ENCODE measurements around the gene ATF5.
"Not testable (repeated sequence)": the region's sequence is repeated elsewhere in the genome, so short reads cannot be mapped to it uniquely, and the experiment has no call there.

Gene ATF5

GRCh38 chr19:49923055-49924003 lies 5.7 kb upstream of the ATF5 start:
- no peak for DNase-seq (ENCODE audit: low spot score)

- DNase-seq (ENCODE audit: low spot score) = no peak
These were observed 4.8 kb upstream of the ATF5 start for GRCh38 chr19:49924004-49924880.

GRCh38 chr19:49924881-49925210 lies 4.2 kb upstream of the ATF5 start:
- not testable (repeated sequence) for DNase-seq (ENCODE audit: low spot score)

- no peak for DNase-seq (ENCODE audit: low spot score)
These were observed 3.5 kb upstream of the ATF5 start for GRCh38 chr19:49925486-49925885.

- no peak for DNase-seq (ENCODE audit: low spot score)
These were observed 2.5 kb upstream of the ATF5 start for GRCh38 chr19:49926515-49926914.

- DNase-seq (ENCODE audit: low spot score) = no peak
These were observed 1.3 kb upstream of the ATF5 start for GRCh38 chr19:49927526-49928264.

GRCh38 chr19:49929611-49930482 lies 842 bp downstream of the ATF5 start:
- DNase-seq (ENCODE audit: low spot score) = peak; percentile 97

- DNase-seq (ENCODE audit: low spot score) = no peak
These were observed 1.5 kb downstream of the ATF5 start for GRCh38 chr19:49930483-49931011.

GRCh38 chr19:49931293-49932040 lies 2.5 kb downstream of the ATF5 start:
- no peak for DNase-seq (ENCODE audit: low spot score)

- peak; percentile 90 for DNase-seq (ENCODE audit: low spot score)
These were observed 3.0 kb downstream of the ATF5 start for GRCh38 chr19:49932041-49932451.

- no peak for DNase-seq (ENCODE audit: low spot score)
These were observed 3.7 kb downstream of the ATF5 start for GRCh38 chr19:49932731-49933131.

- no peak for DNase-seq (ENCODE audit: low spot score)
These were observed 4.6 kb downstream of the ATF5 start for GRCh38 chr19:49933643-49934042.

- DNase-seq (ENCODE audit: low spot score) = no peak
These were observed 7.5 kb downstream of the ATF5 start for GRCh38 chr19:49936549-49936948.

GRCh38 chr19:49937750-49938381 lies 8.9 kb downstream of the ATF5 start:
- peak; percentile 66 for DNase-seq (ENCODE audit: low spot score)

GRCh38 chr19:49938662-49939061 lies 9.7 kb downstream of the ATF5 start:
- no peak for DNase-seq (ENCODE audit: low spot score)

- no peak for DNase-seq (ENCODE audit: low spot score)
These were observed 10.9 kb downstream of the ATF5 start for GRCh38 chr19:49939721-49940481.

- no peak for DNase-seq (ENCODE audit: low spot score)
These were observed 11.4 kb downstream of the ATF5 start for GRCh38 chr19:49940482-49940791.

- not testable (repeated sequence) for DNase-seq (ENCODE audit: low spot score)
These were observed 15.6 kb downstream of the ATF5 start for GRCh38 chr19:49944567-49944966.

- no peak for DNase-seq (ENCODE audit: low spot score)
These were observed 17.4 kb downstream of the ATF5 start for GRCh38 chr19:49946415-49946814.
